GM15510 (cell line): ENCODE results near the gene IFNA21.
"Not testable (repeated sequence)": the region's sequence is repeated elsewhere in the genome, so short reads cannot be mapped to it uniquely, and the experiment has no call there.

Experiments used
- POLR2A ChIP-seq: IDR thresholded peaks from 3 replicates; pipeline ENCODE4 v1.6.1; 2011; ENCODE audit warnings: borderline replicate concordance; ENCODE audit not compliant: insufficient read length; ENCODE audit errors: extremely low read depth

The IFNA21 gene

DNA sequence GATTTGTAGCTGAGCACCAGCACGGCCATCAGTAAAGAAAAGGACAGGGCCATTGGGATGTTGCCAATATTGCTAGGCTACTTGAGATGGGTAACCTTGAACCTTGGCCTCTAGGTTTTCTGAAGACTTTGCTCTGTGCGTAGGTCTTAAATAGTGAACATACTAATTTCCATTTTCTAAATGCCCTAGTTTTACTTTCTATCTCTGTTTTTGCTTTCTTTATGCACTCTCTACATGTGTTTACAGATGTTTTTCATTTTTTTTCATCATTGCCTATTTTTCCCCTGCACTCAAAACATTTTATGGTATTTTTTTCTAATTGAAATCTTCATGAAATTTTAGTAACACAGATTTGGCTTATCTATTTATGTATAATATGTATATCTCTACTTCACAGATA lies at the start of gene IFNA21:
Gene IFNA21, minus strand, starts transcription at position 101 of the 400 bp plus-strand sequence. Its CDS starts 48 bp downstream, at position 53.
- not testable (repeated sequence) for TF ChIP-seq POLR2A

DNA sequence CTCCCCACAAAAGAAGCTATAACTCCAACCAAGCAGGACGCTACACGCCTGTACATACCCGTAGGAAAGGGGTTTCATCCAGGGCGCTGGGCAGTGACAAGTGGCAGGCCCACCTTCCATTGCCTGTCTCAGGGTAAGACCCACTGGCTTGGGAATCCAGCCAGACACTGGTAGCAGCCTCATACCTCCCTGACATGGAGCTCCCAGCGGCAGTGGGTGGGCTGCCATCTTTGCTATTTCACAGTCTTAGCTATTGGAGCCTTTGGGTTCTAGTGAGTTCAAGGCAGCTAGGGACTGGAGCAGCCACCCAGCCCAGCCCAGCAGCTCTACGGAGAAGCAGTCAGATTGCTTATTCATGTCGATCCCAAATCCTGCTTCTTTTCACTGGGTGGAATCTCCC lies 43.9 kb upstream of the IFNA21 start:
- TF ChIP-seq POLR2A = no peak

DNA sequence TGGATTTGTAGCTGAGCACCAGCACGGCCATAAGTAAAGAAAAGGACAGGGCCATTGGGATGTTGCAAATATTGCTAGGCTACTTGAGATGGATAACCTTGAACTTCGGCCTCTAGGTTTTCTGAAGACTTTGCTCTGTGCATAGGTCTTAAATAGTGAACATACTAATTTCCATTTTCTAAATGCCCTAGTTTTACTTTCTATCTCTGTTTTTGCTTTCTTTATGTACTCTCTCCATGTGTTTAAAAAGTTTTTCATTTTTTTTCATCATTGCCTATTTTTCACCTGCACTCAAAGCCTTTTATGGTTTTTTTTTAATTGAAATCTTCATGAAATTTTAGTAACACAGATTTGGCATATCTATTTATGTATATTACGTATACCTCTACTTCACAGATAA lies 40.6 kb upstream of the IFNA21 start, which contains the start of gene IFNA10:
Gene IFNA10, minus strand, starts transcription at position 101 of the 400 bp plus-strand sequence. Its CDS starts 46 bp downstream, at position 55.
- TF ChIP-seq POLR2A = not testable (repeated sequence)

DNA sequence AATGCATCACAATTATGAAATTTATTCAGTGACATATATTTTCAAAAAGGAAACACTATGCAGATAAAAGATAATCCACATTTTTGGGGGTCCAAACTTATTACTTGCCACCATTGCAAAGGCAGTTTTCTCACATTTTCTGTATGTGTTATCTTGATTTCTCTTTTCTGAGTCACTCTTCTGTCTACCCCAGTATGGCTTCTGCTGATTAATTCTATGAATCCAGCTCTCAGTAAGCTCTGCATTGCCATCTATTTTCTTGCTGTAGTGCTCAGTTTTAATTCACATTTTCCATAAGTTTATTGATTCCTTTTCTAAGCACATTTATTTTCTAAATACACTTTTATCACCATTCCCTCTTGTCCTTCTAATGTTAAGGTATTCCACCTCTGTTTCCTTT lies 38.7 kb upstream of the IFNA21 start:
- TF ChIP-seq POLR2A = no peak

DNA sequence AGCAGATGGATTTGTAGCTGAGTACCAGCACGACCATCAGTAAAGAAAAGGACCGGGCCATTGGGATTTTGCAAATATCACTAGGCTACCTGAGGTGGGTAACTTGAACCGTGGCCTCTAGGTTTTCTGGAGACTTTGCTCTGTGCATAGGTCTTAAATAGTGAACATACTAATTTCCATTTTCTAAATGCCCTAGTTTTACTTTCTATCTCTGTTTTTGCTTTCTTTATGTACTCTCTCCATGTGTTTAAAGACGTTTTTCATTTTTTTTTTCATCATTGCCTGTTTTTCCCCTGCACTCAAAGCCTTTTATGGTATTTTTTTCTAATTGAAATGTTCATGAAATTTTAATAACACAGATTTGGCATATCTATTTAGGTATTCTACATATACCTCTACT lies 35.6 kb upstream of the IFNA21 start, which contains the start of gene IFNA7:
Gene IFNA7, minus strand, starts transcription at position 101 of the 400 bp plus-strand sequence. Its CDS starts 40 bp downstream, at position 61.
- TF ChIP-seq POLR2A = not testable (repeated sequence)

DNA sequence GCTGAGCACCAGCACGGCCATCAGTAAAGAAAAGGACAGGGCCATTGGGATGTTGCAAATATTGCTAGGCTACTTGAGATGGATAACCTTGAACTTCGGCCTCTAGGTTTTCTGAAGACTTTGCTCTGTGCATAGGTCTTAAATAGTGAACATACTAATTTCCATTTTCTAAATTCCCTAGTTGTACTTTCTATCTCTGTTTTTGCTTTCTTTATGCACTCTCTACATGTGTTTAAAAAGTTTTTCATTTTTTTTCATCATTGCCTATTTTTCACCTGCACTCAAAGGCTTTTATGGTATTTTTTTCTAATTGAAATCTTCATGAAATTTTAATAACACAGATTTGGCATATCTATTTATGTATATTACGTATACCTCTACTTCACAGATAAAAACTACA lies 21.0 kb upstream of the IFNA21 start, which contains the start of gene IFNA4:
Gene IFNA4, minus strand, starts transcription at position 101 of the 400 bp plus-strand sequence. Its CDS starts 56 bp downstream, at position 45.
- TF ChIP-seq POLR2A = not testable (repeated sequence)

DNA sequence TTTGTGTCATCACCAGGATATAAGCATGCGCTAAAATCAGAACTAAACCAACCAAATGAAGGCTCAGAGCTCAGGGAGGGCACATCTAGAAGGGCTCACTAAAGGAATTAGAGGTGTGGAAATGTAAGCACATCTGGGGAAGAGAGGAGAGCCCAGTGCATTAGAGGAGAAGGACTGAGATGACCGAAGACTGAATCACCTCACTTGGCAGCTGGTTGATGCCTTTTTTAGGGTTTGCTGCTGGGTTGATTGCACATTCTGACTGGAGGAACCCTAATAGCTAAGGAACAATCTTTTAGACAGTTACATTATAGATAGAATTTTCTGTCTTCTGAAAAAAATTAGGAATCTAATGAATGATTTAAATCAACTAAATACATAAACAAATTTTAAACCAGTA lies 8.2 kb upstream of the IFNA21 start:
- no peak for TF ChIP-seq POLR2A

DNA sequence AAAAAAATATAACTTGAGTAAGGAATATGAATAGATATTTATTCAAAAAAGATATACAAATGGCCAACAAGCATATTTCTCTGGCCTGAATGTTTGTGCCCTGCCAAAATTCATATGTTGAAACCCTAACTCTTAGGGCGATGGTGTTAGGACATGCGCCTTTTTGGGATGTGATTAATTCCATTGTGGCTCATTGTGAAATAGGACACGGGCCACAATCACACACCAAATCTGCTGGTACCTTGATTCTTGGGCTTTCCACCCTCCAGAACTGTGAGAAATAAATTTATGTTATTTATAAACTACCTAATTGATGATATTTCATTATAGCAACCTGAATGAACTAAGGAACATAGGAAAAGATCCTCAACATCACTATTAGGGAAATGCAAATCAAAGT lies 5.7 kb upstream of the IFNA21 start:
- no peak for TF ChIP-seq POLR2A

DNA sequence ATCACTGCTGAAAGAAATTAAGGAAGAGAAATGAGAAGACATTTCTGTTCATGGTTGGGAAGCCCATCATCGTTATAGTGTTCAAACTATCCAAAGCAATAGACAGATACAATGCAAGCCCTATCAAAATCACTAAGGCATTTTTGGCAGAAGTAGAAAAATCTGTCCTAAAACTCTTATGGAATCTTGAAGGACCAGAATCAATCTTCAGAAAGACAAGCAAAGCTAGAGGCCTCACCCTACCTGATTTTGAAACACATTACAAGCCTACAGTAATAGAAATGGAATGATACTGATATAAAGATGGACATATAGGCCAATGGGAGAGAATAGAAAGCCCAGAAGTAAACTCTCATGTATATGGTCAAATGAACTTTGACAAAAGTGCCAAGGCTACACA lies 4.9 kb upstream of the IFNA21 start:
- no peak for TF ChIP-seq POLR2A

DNA sequence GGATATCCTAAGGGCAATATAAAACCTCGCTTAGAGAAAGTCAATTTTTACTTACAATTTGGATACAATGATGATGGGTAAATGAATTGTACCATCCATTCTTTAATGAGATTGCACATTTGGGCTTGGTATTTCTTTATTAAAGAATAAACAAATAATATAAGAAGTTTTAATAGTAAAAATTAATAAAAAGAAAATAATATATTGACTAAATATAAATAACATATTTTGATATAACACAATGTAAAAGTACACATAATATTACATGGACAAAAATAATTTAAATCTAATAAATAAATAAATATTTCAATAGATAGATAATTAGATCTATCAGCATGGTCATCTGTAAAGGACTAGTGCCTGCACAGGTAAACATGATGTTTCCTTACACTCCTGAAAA lies 944 bp downstream of the IFNA21 start:
- TF ChIP-seq POLR2A = no peak

DNA sequence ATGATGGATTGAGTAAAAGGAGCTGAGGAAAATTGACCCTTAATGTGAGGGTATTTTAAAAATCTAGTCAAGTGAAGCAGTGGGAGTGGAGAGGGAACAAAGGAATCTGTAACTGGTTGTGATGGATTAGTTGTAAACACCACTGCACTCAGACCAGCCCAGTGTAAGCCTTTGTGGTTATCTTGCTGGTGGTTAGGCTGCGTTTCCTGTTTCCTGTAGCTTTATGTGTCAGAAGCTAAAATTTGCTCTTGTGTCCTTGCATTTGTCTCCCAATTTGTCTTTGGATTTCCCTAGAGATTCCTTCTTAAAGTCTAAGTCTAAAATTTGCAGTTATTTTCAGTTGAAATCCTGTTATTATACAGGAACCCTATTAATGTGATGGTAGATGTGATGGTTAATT lies 6.3 kb downstream of the IFNA21 start:
- TF ChIP-seq POLR2A = no peak

DNA sequence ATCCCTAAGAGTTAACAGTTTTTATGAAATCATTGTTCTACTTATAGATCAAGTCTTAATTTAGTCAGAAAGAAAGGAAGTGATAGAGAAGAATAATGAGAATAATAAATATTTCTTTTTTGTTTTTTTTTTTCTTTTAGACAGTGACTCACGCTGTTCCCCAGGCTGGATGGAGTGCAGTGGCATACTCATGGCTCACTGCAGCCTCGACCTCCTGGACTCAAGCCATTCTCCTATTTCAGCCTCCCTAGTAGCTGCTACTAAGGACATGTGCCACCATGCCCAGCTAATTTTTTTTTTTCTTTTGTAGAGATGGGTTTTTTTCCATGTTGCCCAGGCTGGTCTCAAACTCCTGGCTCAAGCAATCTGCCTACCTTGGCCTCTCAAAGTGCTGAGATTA lies 11.0 kb downstream of the IFNA21 start:
- TF ChIP-seq POLR2A = no peak

DNA sequence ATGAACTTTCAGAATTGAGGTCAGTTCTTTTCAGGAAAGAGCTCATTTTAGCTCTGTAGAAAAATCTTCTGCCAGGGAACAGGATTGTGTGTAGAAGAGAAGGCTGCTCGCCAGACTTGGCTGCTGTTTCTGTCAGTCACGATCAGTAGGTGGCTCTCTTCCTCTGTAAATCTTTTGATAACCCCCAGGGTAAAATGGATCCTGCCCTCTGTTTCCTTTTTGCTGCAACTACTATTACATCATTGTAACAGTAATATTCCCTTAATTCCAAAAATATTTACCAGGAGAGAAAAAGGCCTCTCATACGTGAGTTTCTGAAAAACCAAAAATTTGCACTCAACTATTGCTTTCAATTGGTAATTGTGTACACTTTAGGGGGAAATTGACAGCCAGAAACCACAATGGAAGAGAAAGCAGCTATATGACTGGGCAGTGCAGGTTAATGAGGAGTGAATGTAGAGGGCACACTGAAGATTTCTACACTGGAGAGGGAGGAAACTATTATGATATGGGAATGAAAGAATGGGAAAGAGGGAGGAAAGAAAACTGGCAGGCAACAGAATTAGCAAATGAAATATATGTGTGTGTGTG lies 12.3 kb downstream of the IFNA21 start:
- TF ChIP-seq POLR2A = no peak

DNA sequence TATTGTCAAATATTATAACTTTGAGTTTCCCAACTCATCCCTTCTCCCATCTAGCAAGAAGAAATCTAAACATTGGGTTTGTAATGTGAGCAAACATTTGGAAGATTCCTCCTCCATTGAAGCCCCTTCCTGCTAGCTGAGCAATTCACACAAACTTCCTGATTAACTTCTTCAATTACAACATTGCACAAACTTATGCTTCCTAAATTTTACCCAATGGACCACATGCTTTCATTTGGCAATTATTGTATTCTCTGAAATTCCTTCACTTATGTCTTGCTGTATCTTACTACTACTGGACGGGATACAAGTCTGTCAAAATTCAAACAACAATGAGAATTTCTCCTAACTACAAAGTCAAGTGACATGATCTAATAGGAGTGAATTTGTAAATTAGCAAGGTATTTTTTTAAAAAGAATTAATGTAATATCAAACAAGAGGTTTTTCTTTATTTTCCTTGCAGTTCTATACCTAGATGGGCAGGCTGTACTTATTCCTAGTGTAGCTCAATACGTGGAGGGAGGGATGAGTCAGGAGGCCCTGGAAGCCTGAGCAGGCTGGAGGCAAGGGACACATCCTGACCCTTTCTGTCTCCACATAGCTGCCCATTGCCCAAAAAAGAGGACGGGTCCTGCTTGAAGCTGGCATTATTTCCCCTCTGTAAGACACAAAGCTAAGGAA lies 13.0 kb downstream of the IFNA21 start:
- TF ChIP-seq POLR2A = no peak

DNA sequence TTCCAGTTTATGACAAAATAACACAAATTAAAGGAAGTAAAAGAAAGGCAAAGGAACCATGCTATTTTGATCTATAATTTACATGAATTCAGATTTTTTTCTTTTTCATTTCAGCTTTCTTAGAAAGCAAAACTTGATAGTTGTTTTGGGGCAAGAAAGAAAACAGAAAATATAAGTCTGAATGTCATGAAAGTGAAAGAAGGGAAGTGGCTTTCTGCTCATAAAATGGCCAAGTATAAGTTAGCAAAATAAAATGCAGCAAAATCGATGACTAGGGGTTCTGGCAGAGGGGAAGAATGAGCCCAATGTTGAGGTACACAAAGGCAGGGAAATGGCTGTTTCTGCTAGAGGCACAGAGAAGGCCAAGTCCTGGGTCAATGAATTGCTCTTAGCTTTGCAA lies 21.9 kb downstream of the IFNA21 start:
- no peak for TF ChIP-seq POLR2A

DNA sequence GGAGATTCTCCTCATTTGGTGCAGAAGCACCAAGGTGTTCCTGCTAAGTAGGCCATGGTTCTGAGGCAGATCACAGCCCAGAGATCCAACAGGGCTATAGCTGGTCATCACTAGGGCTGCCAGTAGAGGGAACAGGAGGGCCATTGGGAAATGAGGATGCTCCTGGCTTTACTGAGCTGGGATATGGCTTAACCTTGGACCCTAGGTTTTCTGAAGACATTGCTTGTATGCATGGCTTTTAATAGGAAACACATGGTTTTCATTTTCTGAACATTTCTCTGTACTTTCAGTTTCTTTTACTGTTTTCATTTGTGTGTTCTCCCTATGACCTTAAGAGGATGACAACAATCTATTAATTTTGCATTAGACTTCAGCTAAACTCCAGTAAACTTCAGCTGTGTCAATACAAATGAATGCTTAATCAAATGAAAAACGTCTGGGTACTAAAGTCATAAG lies 25.0 kb downstream of the IFNA21 start, which contains the start of gene IFNW1:
Gene IFNW1, minus strand, starts transcription at position 406 of the 456 bp plus-strand sequence. Its CDS starts 262 bp downstream, at position 144.
- no peak for TF ChIP-seq POLR2A

DNA sequence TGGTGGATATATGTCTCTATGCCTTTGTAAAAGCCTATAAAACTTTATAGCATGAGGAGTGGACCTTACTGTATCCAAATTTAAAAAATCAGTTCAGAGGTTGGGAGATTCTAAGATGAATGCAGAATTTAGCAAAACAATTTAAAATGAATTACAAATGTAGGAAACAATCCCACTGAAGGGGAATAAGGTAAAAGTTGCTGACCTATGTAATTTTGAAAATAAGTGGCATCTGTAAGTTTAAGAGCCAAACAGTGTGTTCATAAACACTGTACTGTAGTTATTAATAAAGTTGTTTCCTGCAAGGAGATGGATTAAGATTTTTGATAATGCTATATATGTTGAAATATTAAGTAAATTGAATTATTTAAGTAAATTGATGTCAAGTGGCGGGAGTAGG lies 29.4 kb downstream of the IFNA21 start:
- TF ChIP-seq POLR2A = no peak

DNA sequence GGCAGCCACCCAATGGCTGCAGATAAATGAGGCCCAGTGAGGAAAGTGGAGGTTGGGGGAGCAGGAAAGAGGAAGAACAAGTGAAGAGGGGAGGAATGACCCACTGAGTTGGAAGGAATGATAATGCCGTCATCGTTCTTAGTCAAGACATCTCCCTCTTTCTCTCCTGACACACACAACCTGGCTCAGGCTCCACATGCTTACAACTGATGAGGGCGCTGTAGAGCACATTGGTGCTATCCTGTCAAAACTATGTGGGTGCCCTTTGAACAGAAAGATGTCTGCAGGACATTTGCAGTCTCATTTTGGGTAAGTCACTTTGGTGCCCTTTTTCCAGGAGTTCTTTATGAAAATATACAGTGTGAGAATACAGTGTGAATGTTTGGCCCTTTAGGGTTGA lies 30.7 kb downstream of the IFNA21 start:
- no peak for TF ChIP-seq POLR2A
